GM20431 (cell line): ENCODE data around the gene CYB5R2.
"Not testable (repeated sequence)": the region's sequence is repeated elsewhere in the genome, so short reads cannot be mapped to it uniquely, and the experiment has no call there.

Experiments
- in situ Hi-C: fragments of 300-500 bp; cut with MseI, MboI; formaldehyde crosslinking; loops from one replicate; pipeline ENCODE4 v1.15.0; 2020; ENCODE audit warnings: low sequenced_read_pairs; ENCODE audit not compliant: unreplicated experiment

CYB5R2 gene

GRCh38 chr11:7671347-7672215 is 1.7 kb downstream of the CYB5R2 start:
- in situ Hi-C loops, result no loop called here

GRCh38 chr11:7670641-7671040 is 2.7 kb downstream of the CYB5R2 start:
- in situ Hi-C loops, result no loop called here

- in situ Hi-C loops, result no loop called here
Observed at GRCh38 chr11:7668911-7669310, 4.4 kb downstream of the CYB5R2 start.

GRCh38 chr11:7668464-7668863 is 4.8 kb downstream of the CYB5R2 start:
- in situ Hi-C loops, result no loop called here

- in situ Hi-C loops, result no loop called here
Observed at GRCh38 chr11:7667460-7667859, 5.8 kb downstream of the CYB5R2 start.

GRCh38 chr11:7666292-7666866 is 6.9 kb downstream of the CYB5R2 start:
- in situ Hi-C loops, result no loop called here

GRCh38 chr11:7665473-7666291 is 7.6 kb downstream of the CYB5R2 start:
- in situ Hi-C loops, result no loop called here

GRCh38 chr11:7664867-7665266 is 8.4 kb downstream of the CYB5R2 start:
- in situ Hi-C loops, result no loop called here

- in situ Hi-C loops, result not testable (repeated sequence)
Observed at GRCh38 chr11:7663531-7663930, 9.8 kb downstream of the CYB5R2 start.

- in situ Hi-C loops, result no loop called here
Observed at GRCh38 chr11:7657306-7658025, 15.8 kb downstream of the CYB5R2 start.

- in situ Hi-C loops, result no loop called here
Observed at GRCh38 chr11:7656704-7657103, 16.6 kb downstream of the CYB5R2 start.

- in situ Hi-C loops, result no loop called here
Observed at GRCh38 chr11:7655253-7656217, 17.8 kb downstream of the CYB5R2 start.

GRCh38 chr11:7654195-7654705 is 19.1 kb downstream of the CYB5R2 start:
- in situ Hi-C loops, result no loop called here

- in situ Hi-C loops, result no loop called here
Observed at GRCh38 chr11:7651700-7652099, 21.6 kb downstream of the CYB5R2 start.

- in situ Hi-C loops, result no loop called here
Observed at GRCh38 chr11:7651140-7651551, 22.2 kb downstream of the CYB5R2 start.

- in situ Hi-C loops, result no loop called here
Observed at GRCh38 chr11:7648264-7648663, 25.0 kb downstream of the CYB5R2 start.

- in situ Hi-C loops, result no loop called here
Observed at GRCh38 chr11:7646866-7647265, 26.4 kb downstream of the CYB5R2 start.

- in situ Hi-C loops, result no loop called here
Observed at GRCh38 chr11:7645206-7645605, 28.1 kb downstream of the CYB5R2 start.

- in situ Hi-C loops, result no loop called here
Observed at GRCh38 chr11:7643314-7643713, 30.0 kb downstream of the CYB5R2 start.
